HG03045 (cell line): Measurements from ENCODE around the gene METTL8.
"Not testable (repeated sequence)": the region's sequence is repeated elsewhere in the genome, so short reads cannot be mapped to it uniquely, and the experiment has no call there.

Experiments used
- ATAC-seq: cut with Tn5 transposase; IDR thresholded peaks from one replicate; pipeline ENCODE4 v1.9.1; 2021; ENCODE audit warnings: mild to moderate bottlenecking, moderate library complexity; ENCODE audit not compliant: unreplicated experiment

The METTL8 gene

GRCh38 chr2:171402906-171403580 lies 30.7 kb downstream of the METTL8 start:
- no peak for ATAC-seq

- no peak for ATAC-seq
Observed at GRCh38 chr2:171401947-171402346, 31.8 kb downstream of the METTL8 start.

GRCh38 chr2:171400395-171400794 lies 33.4 kb downstream of the METTL8 start:
- no peak for ATAC-seq

GRCh38 chr2:171399292-171399691 lies 34.5 kb downstream of the METTL8 start:
- ATAC-seq = no peak

GRCh38 chr2:171394164-171394740 lies 39.5 kb downstream of the METTL8 start:
- ATAC-seq = no peak

- ATAC-seq = no peak
Observed at GRCh38 chr2:171393487-171393886, 40.3 kb downstream of the METTL8 start.

GRCh38 chr2:171391532-171391931 lies 42.3 kb downstream of the METTL8 start:
- ATAC-seq = no peak

GRCh38 chr2:171390941-171391516 lies 42.8 kb downstream of the METTL8 start:
- no peak for ATAC-seq

- no peak for ATAC-seq
Observed at GRCh38 chr2:171389780-171390179, 44.0 kb downstream of the METTL8 start.

- no peak for ATAC-seq
Observed at GRCh38 chr2:171389325-171389724, 44.5 kb downstream of the METTL8 start.

- no peak for ATAC-seq
Observed at GRCh38 chr2:171387052-171387451, 46.7 kb downstream of the METTL8 start.

GRCh38 chr2:171386627-171387026 lies 47.2 kb downstream of the METTL8 start:
- ATAC-seq = no peak

GRCh38 chr2:171383134-171383533 lies 50.7 kb downstream of the METTL8 start:
- no peak for ATAC-seq

GRCh38 chr2:171382175-171382574 lies 51.6 kb downstream of the METTL8 start:
- ATAC-seq = not testable (repeated sequence)

- not testable (repeated sequence) for ATAC-seq
Observed at GRCh38 chr2:171377852-171378251, 55.9 kb downstream of the METTL8 start.

- no peak for ATAC-seq
Observed at GRCh38 chr2:171367692-171368091, 66.1 kb downstream of the METTL8 start.

- no peak for ATAC-seq
Observed at GRCh38 chr2:171365778-171366177, 68.0 kb downstream of the METTL8 start.

GRCh38 chr2:171365232-171365631 lies 68.6 kb downstream of the METTL8 start:
- ATAC-seq = no peak

- no peak for ATAC-seq
Observed at GRCh38 chr2:171362396-171362795, 71.4 kb downstream of the METTL8 start.

- no peak for ATAC-seq
Observed at GRCh38 chr2:171360905-171361304, 72.9 kb downstream of the METTL8 start.

GRCh38 chr2:171353746-171354145 lies 80.0 kb downstream of the METTL8 start:
- not testable (repeated sequence) for ATAC-seq

GRCh38 chr2:171348056-171348455 lies 85.7 kb downstream of the METTL8 start:
- ATAC-seq = no peak
